GM21423 (cell line): ENCODE results near the gene DYRK1A.

Experiments
- ATAC-seq: cut with Tn5 transposase; IDR thresholded peaks from one replicate; pipeline ENCODE4 v1.9.1; 2021; ENCODE audit warnings: mild to moderate bottlenecking, moderate library complexity; ENCODE audit not compliant: unreplicated experiment

Gene DYRK1A

GRCh38 chr21:37365517-37366481 lies 774 bp upstream of the DYRK1A start:
- ATAC-seq: peak; percentile 24

- no peak for ATAC-seq
These were observed 746 bp downstream of the DYRK1A start for GRCh38 chr21:37367336-37367702.

- peak; percentile 16 for ATAC-seq
These were observed 1.3 kb downstream of the DYRK1A start for GRCh38 chr21:37367703-37368540.

GRCh38 chr21:37368541-37369279 lies 2.1 kb downstream of the DYRK1A start:
- no peak for ATAC-seq

GRCh38 chr21:37369307-37369854 lies 2.8 kb downstream of the DYRK1A start:
- ATAC-seq: no peak

DNA sequence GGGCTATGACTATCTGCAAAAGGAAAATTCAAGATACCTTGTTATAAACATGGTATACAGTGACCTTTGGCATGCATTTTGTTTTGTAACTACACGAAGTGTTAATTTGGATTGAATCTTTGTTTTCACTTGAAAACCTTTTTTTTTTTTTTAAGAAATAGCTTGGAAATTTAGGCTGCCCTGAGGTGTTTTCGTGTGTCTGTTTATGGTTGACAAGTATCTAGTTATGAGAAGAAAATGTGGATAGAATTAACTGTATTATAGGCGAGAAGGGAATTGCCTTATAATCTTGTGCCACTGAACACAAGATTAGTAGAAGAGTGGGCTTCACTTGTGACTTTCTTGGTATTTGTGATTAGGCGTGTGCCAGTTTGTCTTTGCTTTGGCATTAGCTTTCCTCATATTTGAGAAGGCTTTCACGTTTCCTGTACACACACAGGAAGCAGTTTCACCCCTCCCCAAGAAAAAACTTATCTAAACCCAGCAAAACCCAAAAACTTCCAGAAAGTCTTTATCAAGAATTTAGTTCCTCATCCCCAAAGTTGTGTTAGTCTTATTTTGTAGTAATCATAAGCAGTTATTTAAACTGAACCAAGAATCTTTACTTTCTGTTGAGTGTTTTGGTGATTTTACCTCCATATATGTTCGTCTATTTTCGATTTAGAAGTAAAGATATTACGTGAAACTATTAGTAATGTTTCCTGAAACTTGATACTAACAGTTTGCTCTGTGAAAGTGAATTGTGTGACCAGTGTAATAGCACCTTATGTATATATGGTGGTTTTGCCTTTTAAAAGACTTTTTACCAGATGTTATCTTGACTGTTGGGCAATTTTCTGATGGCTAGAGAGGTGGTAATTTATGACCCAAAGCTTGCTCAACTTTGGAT lies 3.8 kb downstream of the DYRK1A start:
- ATAC-seq: peak; percentile 21

DNA sequence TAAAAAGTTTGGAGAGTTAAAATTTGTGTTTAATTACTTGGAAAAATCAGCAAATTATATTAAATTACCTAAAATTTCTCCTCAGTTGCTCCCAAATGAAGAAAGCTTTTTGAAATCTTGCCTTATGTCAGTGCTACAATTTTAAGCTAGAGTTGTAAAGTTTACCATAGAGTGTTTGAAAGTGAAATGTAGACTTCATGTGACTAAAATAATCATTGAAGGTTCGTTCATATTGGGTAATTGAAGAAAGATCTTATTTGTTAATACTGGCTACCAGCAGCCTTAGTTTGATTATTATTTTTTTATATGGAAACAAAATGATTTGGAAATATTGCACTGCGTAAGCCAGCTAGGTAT lies 4.4 kb downstream of the DYRK1A start:
- no peak for ATAC-seq

- ATAC-seq: no peak
These were observed 5.7 kb downstream of the DYRK1A start for GRCh38 chr21:37372127-37372731.

GRCh38 chr21:37372951-37373350 lies 6.4 kb downstream of the DYRK1A start:
- no peak for ATAC-seq

DNA sequence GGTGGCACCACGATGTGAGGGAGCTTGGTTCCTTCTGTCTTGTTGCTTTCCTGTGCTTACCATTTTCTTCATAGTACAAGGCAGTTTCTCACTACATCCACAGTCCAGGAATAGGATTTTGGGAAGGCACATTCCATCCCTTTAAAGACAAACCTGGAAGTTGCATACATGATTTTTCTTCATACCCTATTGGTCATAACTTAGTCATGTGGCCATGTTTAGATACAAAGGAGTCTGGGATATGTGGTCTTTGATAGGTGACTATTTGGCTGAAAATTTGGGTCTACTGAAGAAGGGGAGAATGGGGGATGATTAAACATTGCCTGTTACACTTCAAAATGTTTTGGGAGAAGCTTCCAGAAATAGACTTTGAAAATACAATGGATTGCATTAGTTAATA lies 7.0 kb downstream of the DYRK1A start:
- no peak for ATAC-seq

- no peak for ATAC-seq
These were observed 7.5 kb downstream of the DYRK1A start for GRCh38 chr21:37374027-37374426.

DNA sequence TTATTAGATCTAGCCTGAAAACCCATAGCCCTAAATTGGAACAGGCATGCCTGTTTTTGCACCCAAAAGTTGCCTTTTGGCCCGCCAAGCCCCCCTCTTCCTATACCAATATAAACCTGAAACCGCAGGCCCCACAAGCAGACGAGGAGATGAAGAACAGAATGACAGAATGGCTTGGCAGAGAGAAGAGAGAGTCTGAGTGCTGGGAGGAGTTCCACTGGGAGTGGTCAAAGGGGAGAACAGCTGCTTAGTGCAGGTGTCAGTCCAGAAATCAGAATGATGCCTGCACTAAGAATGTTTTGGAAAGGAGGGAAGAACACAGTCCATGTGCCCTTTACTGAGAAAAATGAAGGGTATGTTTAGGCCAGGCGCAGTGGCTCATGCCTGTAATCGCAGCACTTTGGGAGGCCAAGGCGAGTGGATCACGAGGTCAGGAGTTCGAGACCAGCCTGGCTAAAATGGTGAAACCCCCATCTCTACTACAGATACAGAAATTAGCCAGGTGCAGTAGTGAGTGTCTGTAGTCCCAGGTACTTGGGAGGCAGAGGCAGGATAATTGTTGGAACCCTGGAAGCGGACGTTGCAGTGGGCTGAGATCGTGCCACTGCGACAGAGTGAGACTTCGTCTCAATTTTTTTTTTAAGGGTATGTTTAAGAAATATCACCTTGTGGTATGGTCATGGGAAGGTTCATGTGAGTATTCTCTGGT lies 9.4 kb downstream of the DYRK1A start:
- no peak for ATAC-seq

- no peak for ATAC-seq
These were observed 12.1 kb downstream of the DYRK1A start for GRCh38 chr21:37378700-37379139.

DNA sequence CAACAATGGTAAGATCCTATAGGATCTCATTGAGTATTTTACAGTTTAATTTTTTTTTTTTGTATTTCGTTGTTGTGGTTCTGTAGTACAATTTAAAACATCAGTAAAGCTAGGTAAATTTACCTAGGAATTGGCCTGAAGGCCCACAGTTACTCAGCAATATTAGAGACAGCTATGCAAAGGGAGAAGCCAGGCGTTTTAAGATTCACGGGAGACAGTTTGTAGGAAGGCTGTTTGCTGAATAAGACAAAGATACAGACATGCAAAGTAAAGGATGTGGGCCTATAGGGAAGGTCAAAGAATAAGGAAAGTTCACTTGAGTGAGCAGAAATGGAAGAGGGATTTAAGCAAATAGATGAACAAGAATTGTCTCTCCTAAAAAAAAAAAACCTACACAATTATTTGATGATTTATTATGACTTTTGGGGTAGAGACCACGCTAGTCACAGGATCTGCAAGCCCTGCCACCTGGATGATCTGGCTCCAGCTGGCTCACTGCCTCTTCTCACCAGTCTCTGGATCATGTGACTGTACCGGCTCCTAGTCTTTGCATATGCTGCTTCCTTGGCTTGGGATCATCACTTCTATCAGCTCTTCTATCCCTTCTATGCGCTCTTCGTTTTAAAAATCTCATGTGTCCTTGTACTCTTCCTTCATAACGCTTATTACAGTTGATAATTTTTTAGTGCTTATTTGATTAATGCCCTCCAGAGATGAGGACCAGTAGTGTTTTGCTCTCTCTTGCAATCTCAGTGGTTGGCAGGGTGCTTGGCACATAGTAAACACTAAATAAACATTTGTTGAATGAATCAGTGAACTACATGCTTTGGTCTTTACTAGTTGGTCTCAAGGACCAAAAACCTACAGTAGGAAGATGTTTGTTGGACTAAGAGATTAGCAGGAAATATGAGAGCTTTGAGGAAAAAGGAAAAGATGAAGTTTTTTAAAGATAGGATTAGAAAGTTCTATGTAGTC lies 14.1 kb downstream of the DYRK1A start:
- ATAC-seq: no peak

DNA sequence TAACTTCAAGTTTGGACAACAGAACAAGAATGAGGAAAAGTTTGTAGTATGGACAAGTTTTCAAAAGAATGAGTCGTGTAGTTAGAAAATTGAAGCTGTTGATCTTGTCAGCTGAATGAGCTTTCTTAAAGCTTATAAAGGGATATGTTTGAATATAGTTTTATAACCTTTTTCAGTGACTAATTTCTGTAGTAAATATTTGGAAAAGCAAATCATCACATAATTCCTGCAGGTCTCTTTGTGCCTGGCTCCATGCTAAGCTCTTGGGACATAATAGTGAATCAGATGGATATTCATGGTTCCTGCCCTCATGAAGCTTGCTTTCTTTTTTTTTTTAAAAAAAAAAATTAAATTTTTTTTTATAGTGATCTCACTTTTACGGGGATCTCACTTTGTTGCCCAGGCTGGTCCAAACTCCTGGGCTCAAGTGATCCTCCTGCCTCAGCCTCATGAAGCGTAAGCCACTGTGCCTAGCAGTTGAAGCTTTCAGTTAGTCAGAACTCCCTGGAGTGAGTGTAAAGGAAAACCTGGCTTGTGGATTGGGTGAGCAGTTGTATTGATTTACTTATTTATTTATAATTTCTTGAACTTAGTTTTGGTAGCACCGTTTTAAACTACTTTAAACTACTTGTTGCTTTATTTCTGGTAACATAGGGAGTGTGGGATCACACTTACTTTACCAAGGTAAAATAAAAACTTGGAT lies 15.5 kb downstream of the DYRK1A start:
- ATAC-seq: no peak

DNA sequence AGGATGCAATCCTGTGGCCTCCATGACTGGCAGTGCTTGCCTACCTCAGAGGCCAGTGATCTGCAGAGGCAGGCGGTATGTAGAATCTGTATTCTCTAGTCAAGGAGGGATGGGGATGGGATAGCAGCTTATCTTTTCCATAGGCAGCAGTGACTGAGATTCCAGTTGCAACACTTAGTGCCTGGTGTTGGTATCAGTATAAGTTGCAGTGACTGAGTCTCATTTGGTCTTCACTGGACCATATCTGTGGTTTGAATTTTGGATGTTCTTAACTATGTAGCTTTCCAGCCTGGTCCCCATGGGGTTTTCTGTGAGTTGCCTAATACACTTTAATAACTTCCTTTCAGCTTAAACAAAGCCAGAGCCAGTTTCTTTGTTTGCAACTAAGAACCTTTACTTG lies 16.5 kb downstream of the DYRK1A start:
- ATAC-seq: no peak

- no peak for ATAC-seq
These were observed 17.3 kb downstream of the DYRK1A start for GRCh38 chr21:37383784-37384311.
